Measurements from ENCODE around the gene FAM200C. TPM values are rescaled to one million over a fixed set of nuclear protein-coding genes. Genes with fewer than 3 reads are reported as not detected.

The FAM200C gene
- total and polyA plus RNA-seq, 9 of the 15 experiments (the other 6 are each of a cell fraction or from before 2014, with no cell fraction given) = 1.3 to 7.0 (median 1.8) TPM

DNA sequence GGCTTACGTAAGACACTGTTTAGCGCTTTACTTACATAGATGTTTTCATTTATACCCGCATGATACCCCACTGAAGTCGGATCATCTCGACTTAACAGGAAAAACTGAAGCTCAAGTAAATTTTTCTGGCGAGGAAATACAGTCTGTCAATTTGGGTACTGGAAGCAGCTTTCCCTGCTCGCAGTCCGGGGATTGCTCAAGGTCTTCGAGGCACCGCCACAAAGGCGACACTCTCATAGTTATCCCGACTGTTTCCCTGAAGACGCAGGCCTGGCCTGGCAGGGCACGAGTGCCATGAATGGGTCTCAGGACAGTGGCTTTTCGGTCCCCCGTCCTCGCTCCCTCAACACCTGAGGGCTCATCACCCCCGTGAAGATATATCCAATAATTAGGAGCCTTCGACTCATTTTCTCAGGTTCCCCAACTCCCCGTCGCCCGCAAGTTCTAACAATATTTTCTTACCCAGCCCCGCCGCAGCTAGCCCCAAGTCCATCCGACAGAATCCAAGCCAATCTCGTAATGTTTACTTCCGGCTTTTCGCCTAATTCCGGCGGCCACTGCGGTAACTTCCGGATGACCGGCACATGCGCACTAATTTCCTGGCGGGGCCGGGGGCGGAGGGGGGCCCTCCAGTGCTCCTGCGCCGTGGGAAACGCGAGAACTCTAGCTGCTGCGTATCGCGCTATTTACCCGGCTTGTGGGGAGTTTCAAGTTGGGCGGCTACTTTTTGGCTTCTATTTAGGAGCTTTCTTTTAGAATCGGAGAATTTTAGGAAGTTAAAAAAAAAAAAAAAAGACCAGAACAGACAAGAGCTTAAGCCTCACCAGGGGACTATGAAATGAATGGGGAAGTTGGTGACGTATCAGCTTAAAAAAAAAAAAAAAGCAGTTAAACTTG is 19.0 kb upstream of the FAM200C start, which contains the start of gene SLU7 (continued):
- no peak for TF ChIP-seq NCOR1 (IDR thresholded peaks at IDR 0.05)
- TF ChIP-seq ZNF668 (CRISPR knock-in tag; IDR thresholded peaks at IDR 0.05) = no peak
- peak; percentile 69; the same call in 1 of the 2 replicates for TF ChIP-seq ARID4B (CRISPR knock-in tag; IDR thresholded peaks at IDR 0.05)
- TF ChIP-seq NFIC (IDR thresholded peaks at IDR 0.05) = no peak
- no peak for TF ChIP-seq CHD1 (IDR thresholded peaks at IDR 0.05; ENCODE audit: low read length)
- no peak for TF ChIP-seq GMEB1 (CRISPR knock-in tag; IDR thresholded peaks at IDR 0.05)
- no peak for TF ChIP-seq RAD51 (IDR thresholded peaks at IDR 0.05; ENCODE audit: borderline replicate concordance, low read depth)
- no peak for TF ChIP-seq ZC3H4 (CRISPR knock-in tag; IDR thresholded peaks at IDR 0.05; ENCODE audit: borderline replicate concordance)
- no peak for TF ChIP-seq FOXJ2 (tag; IDR thresholded peaks at IDR 0.05)
- no peak for TF ChIP-seq RREB1 (CRISPR knock-in tag; IDR thresholded peaks at IDR 0.05)
- peak; percentile 82 for TF ChIP-seq POLR2B (IDR thresholded peaks at IDR 0.05; ENCODE audit: low read depth, partially characterized antibody)
- peak; percentile 36; the same call in 1 of the 2 replicates for TF ChIP-seq ZNF512 (tag; IDR thresholded peaks at IDR 0.05)
- TF ChIP-seq NRF1 (conservative IDR thresholded peaks at IDR 0.05 in 1 of 2, IDR thresholded peaks at IDR 0.05 in 1 of 2) = peak; percentile 96 to 97

Data from K562 (cell line).